IMR-90 (cell line): ENCODE results near the gene SIRT5. TPM values are rescaled to one million over a fixed set of nuclear protein-coding genes. Genes with fewer than 3 reads are reported as not detected.

Source experiments
- ATAC-seq: fragments of 200-7000 bp; cut with Tn5 transposase; 2 replicates; pipeline ENCODE4 v1.9.1; 2020; ENCODE audit warnings: low read depth, mild to moderate bottlenecking, moderate library complexity
- BruUV-seq: library from RNA; stranded (reverse); fragments of 400-500 nt; replicated peaks from 2 replicates; lab custom pipeline; 2021; lab: Mats Ljungman, UMichigan
- CTCF ChIA-PET: fragments of 300-600 bp; formaldehyde crosslinking; extraction: SDS; loops from one replicate; lab custom pipeline; 2021; ENCODE audit warnings: antibody characterized with exemption; lab: Yijun Ruan, JAX
- POLR2A ChIA-PET: fragments of 300-600 bp; sonication (Branson Sonifier 250); formaldehyde crosslinking; loops from one replicate; lab custom pipeline; 2022; ENCODE audit warnings: antibody characterized with exemption; ENCODE audit not compliant: unreplicated experiment; lab: Charles Lee
- DNase-seq: peaks from one replicate; pipeline ENCODE4 v3.0.0; 2013
- H2AFZ ChIP-seq: replicated peaks from 2 replicates; pipeline ENCODE3; 2013; ENCODE audit warnings: low read length, mild to moderate bottlenecking; ENCODE audit not compliant: poor library complexity
- H2AK5ac ChIP-seq: 2 replicates; pipeline ENCODE4 v1.6.1; 2013; ENCODE audit warnings: low read depth, low read length, inconsistent platforms
- H2AK9ac ChIP-seq: replicated peaks from 2 replicates; pipeline ENCODE3; 2013; ENCODE audit warnings: mild to moderate bottlenecking, low read depth, low read length, moderate library complexity; ENCODE audit not compliant: poor library complexity
- H2BK120ac ChIP-seq: 2 replicates; pipeline ENCODE4 v1.6.1; 2013; ENCODE audit warnings: low read depth, low read length, inconsistent platforms
- H2BK15ac ChIP-seq: 3 replicates; pipeline ENCODE4 v1.6.1; 2013; ENCODE audit warnings: low read depth, low read length, inconsistent platforms
- H2BK20ac ChIP-seq: 2 replicates; pipeline ENCODE4 v1.6.1; 2013; ENCODE audit warnings: low read depth, mild to moderate bottlenecking, inconsistent platforms, low read length, moderate library complexity
- H2BK5ac ChIP-seq: 2 replicates; pipeline ENCODE4 v1.6.1; 2013; ENCODE audit warnings: mild to moderate bottlenecking, low read depth, low read length, inconsistent platforms; ENCODE audit not compliant: poor library complexity, severe bottlenecking
- H3K14ac ChIP-seq: replicated peaks from 2 replicates; pipeline ENCODE4 v1.6.1; 2013; ENCODE audit warnings: low read depth, low read length, inconsistent platforms
- H3K18ac ChIP-seq: 2 replicates; pipeline ENCODE4 v1.6.1; 2013; ENCODE audit warnings: low read depth, low read length, control low read depth
- H3K23ac ChIP-seq: 2 replicates; pipeline ENCODE4 v1.6.1; 2013; ENCODE audit warnings: low read depth, low read length, inconsistent platforms
- H3K27ac ChIP-seq: 2 replicates; pipeline ENCODE4 v1.5.1; 2013; ENCODE audit warnings: mild to moderate bottlenecking, control low read depth, low read length; ENCODE audit not compliant: insufficient read depth
- H3K27me3 ChIP-seq: 2 replicates; pipeline ENCODE4 v1.6.1; 2013; ENCODE audit warnings: low read length; ENCODE audit not compliant: control insufficient read depth, insufficient read depth
- H3K36me3 ChIP-seq: 2 replicates; pipeline ENCODE4 v1.6.1; 2013; ENCODE audit warnings: low read length, mixed read lengths; ENCODE audit not compliant: control insufficient read depth, insufficient read depth
- H3K4ac ChIP-seq: 2 replicates; pipeline ENCODE4 v1.6.1; 2013; ENCODE audit warnings: low read depth, low read length, inconsistent platforms
- H3K4me1 ChIP-seq: 2 replicates; pipeline ENCODE4 v1.6.1; 2013; ENCODE audit warnings: low read length, mixed read lengths; ENCODE audit not compliant: control insufficient read depth, insufficient read depth
- H3K4me2 ChIP-seq: 2 replicates; pipeline ENCODE4 v1.6.1; 2013; ENCODE audit warnings: low read depth, mild to moderate bottlenecking, control low read depth, low read length, moderate library complexity
- H3K4me3 ChIP-seq: 2 replicates; pipeline ENCODE4 v1.5.1; 2013; ENCODE audit warnings: low read depth, mild to moderate bottlenecking, control low read depth, low read length, moderate library complexity; ENCODE audit not compliant: insufficient read depth
- H3K56ac ChIP-seq: 2 replicates; pipeline ENCODE4 v1.6.1; 2013; ENCODE audit warnings: low read length, inconsistent platforms; ENCODE audit not compliant: insufficient read depth; ENCODE audit errors: extremely low read depth
- H3K79me1 ChIP-seq, 2 experiments: 2 replicates each; pipeline ENCODE4 v1.6.1; 2013; ENCODE audit warnings: low read length in 2 of 2, inconsistent platforms in 1 of 2, low read depth in 1 of 2
- H3K9ac ChIP-seq: 2 replicates; pipeline ENCODE4 v1.6.1; 2013; ENCODE audit warnings: low read depth, low read length, control low read depth
- H3K9me1 ChIP-seq: 2 replicates; pipeline ENCODE4 v1.6.1; 2013; ENCODE audit warnings: low read length, inconsistent platforms; ENCODE audit not compliant: insufficient read depth
- H3K9me3 ChIP-seq: 2 replicates; pipeline ENCODE4 v1.6.1; 2013; ENCODE audit warnings: low read length; ENCODE audit not compliant: control insufficient read depth, insufficient read depth
- H4K20me1 ChIP-seq: 2 replicates; pipeline ENCODE4 v1.6.1; 2013; ENCODE audit warnings: low read length, inconsistent platforms; ENCODE audit not compliant: insufficient read depth
- H4K5ac ChIP-seq: 2 replicates; pipeline ENCODE4 v1.6.1; 2013; ENCODE audit warnings: mild to moderate bottlenecking, low read depth, low read length, control low read depth
- H4K8ac ChIP-seq, 2 experiments: 2 replicates each; pipeline ENCODE4 v1.6.1; 2013; ENCODE audit warnings: low read depth in 2 of 2, low read length in 2 of 2, control low read depth in 1 of 2, inconsistent platforms in 1 of 2
- H4K91ac ChIP-seq: 2 replicates; pipeline ENCODE4 v1.6.1; 2013; ENCODE audit warnings: low read depth, low read length, inconsistent platforms; ENCODE audit not compliant: insufficient read depth
- CEBPB ChIP-seq: IDR thresholded peaks from 2 replicates; pipeline ENCODE4 v1.6.1; 2012; ENCODE audit warnings: low read depth, low read length, improper control_type of control experiment
- CHD1 ChIP-seq: IDR thresholded peaks from 2 replicates; pipeline ENCODE4 v1.6.1; 2012; ENCODE audit warnings: low read depth, low read length, improper control_type of control experiment
- RAD21 ChIP-seq: IDR thresholded peaks from 2 replicates; pipeline ENCODE4 v1.6.1; 2012; ENCODE audit warnings: low read length, improper control_type of control experiment
- WGBS, 2 experiments: methylation state at CpG; one replicate each; pipeline versions ENCODE4 v1.1.5 to v1.1.7; 2013; ENCODE audit warnings: missing lambda C conversion rate in 2 of 2; ENCODE audit not compliant: insufficient read length in 1 of 2; ENCODE audit errors: extremely low coverage in 2 of 2; 5-methylcytosine and 5-hydroxymethylcytosine counted together
- dilution Hi-C: fragments of 300-500 bp; cut with HindIII; formaldehyde crosslinking; loops from one replicate; pipeline ENCODE4 v1.14.3; 2018; ENCODE audit warnings: low sequenced_read_pairs; ENCODE audit not compliant: unreplicated experiment
- in situ Hi-C: fragments of 300-500 bp; cut with MboI; formaldehyde crosslinking; loops from 3 replicates; pipeline ENCODE4 v1.14.3; 2019; ENCODE audit warnings: low sequenced_read_pairs, inconsistent platforms, mixed read lengths
- intact Hi-C: fragments of 100-400 bp; cut with micrococcal nuclease; formaldehyde crosslinking; loops from 2 replicates; pipeline ENCODE4 v1.10.0; 2022
- polyA plus RNA-seq, 3 experiments: library from polyadenylated mRNA; depleted of rRNA; stranded (reverse); fragments of >200 nt; gene quantifications; 2 replicates each; pipeline ENCODE4 v1.2.3, GENCODE V29; 2012; ENCODE audit warnings: low replicate concordance in 1 of 3
- total RNA-seq: library from RNA; depleted of rRNA; stranded (reverse); fragments of >200 nt; gene quantifications from 2 replicates; pipeline ENCODE4 v1.2.3, GENCODE V29; 2012
- TF ChIP-seq, protein P1 (sequence below): fragments of 150-350 bp; IDR thresholded peaks from 2 replicates; pipeline ENCODE4 v1.6.1; 2016; ENCODE audit warnings: low read depth, mild to moderate bottlenecking, low read length, moderate library complexity, borderline replicate concordance

The SIRT5 gene
- total and polyA plus RNA-seq, 2 of the 4 experiments (the other 2 are of a cell fraction) = 4.7 to 5.2 TPM

DNA sequence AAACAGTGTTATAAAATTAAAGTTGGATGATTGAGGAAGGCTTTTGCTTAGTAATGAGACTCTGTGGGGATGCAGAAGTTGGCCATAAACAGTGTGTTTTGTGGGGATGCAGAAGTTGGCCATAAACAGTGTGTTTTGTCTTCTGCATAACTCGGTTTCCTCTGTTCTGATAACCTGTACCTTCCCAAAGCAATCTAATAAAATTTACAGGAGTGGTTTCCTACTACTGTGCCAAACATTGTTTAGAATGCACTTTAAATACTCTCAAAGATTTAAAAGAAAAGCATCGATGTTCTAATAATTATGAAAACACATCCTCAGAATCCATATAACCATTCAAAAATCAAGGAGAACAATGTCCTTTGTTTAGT is 36.9 kb upstream of the SIRT5 start:
- Histone ChIP-seq H3K27me3 (peaks cover 10% of the 10 kb centered on the region), H3K9ac (no peak overlapping the region), H3K4ac (no peak overlapping the region), H3K14ac (no peak overlapping the region), H3K4me3 (no peak overlapping the region), H2AK5ac (no peak overlapping the region), H2BK5ac (no peak overlapping the region), H3K18ac (no peak overlapping the region), H2BK120ac (no peak overlapping the region), H2AK9ac (no peak overlapping the region), H4K20me1 (no peaks in the 10 kb centered on the region), H4K8ac (no peak overlapping the region), H3K79me1 (no peaks in the 10 kb centered on the region), H3K27ac (no peak overlapping the region), H2AFZ (no peak overlapping the region), H3K4me2 (no peak overlapping the region), H4K91ac (no peak overlapping the region), H3K9me3 (no peaks in the 10 kb centered on the region), H3K23ac (no peak overlapping the region), H3K4me1 (no peaks in the 10 kb centered on the region), H3K9me1 (no peaks in the 10 kb centered on the region), H4K5ac (no peak overlapping the region), H3K36me3 (no peaks in the 10 kb centered on the region), H2BK20ac (no peak overlapping the region), H3K56ac (no peak overlapping the region), H2BK15ac (no peak overlapping the region)
- CTCF ChIA-PET = interaction anchor here (0.6 to 1.4 kb wide), 8 partner anchors 10 to 343 kb away, joined by 3 to 5 read pairs (median 4); partner anchors contain the start of gene SIRT5
- ATAC-seq (no peak), DNase-seq (no peak)
- no TSS peak for BruUV-seq
- dilution Hi-C loops = no loop called here
- in situ Hi-C loops = loop anchor here (5.0 to 25.0 kb wide), 2 partner anchors 195 to 350 kb away; no protein-coding TSS in a partner anchor
- WGBS, 2 experiments = no CpG with 5 or more reads among the region's 2 CpGs
- TF ChIP-seq CHD1 (no peak), RAD21 (no peak), CEBPB (no peak)
- TF ChIP-seq, protein P1, sequence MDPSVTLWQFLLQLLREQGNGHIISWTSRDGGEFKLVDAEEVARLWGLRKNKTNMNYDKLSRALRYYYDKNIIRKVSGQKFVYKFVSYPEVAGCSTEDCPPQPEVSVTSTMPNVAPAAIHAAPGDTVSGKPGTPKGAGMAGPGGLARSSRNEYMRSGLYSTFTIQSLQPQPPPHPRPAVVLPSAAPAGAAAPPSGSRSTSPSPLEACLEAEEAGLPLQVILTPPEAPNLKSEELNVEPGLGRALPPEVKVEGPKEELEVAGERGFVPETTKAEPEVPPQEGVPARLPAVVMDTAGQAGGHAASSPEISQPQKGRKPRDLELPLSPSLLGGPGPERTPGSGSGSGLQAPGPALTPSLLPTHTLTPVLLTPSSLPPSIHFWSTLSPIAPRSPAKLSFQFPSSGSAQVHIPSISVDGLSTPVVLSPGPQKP = no peak
- POLR2A ChIA-PET = no interaction called here
- intact Hi-C loops = no loop called here
